Calu3 (cell line): ENCODE results near the gene PPM1D. TPM values are rescaled to one million over a fixed set of nuclear protein-coding genes. Genes with fewer than 3 reads are reported as not detected.

Experiments used
- BruUV-seq: library from RNA; stranded (reverse); fragments of 400-500 nt; replicated peaks from 2 replicates; lab custom pipeline; 2021; lab: Mats Ljungman, UMichigan
- CTCF ChIA-PET: fragments of 300-600 bp; sonication (Branson Sonifier 250); formaldehyde crosslinking; loops from one replicate; lab custom pipeline; 2022; ENCODE audit warnings: antibody characterized with exemption; lab: Charles Lee
- DNase-seq: peaks from one replicate; pipeline ENCODE4 v3.0.0; 2022
- H3K27ac Mint-ChIP-seq: one replicate; pipeline ENCODE4 v1.8.0; 2022; ENCODE audit warnings: mixed read lengths; ENCODE audit not compliant: unreplicated experiment
- H3K27me3 Mint-ChIP-seq: one replicate; pipeline ENCODE4 v1.8.0; 2022; ENCODE audit warnings: mixed read lengths; ENCODE audit not compliant: unreplicated experiment
- H3K36me3 Mint-ChIP-seq: one replicate; pipeline ENCODE4 v1.8.0; 2022; ENCODE audit warnings: mild to moderate bottlenecking, moderate library complexity, mixed read lengths; ENCODE audit not compliant: insufficient read depth, unreplicated experiment
- H3K4me1 Mint-ChIP-seq: one replicate; pipeline ENCODE4 v1.8.0; 2022; ENCODE audit warnings: mild to moderate bottlenecking, low read depth, mixed read lengths; ENCODE audit not compliant: unreplicated experiment
- H3K4me3 Mint-ChIP-seq: one replicate; pipeline ENCODE4 v1.8.0; 2022; ENCODE audit warnings: mild to moderate bottlenecking, low read depth, moderate library complexity, mixed read lengths; ENCODE audit not compliant: unreplicated experiment
- H3K9me3 Mint-ChIP-seq: one replicate; pipeline ENCODE4 v1.8.0; 2022; ENCODE audit warnings: low read depth, mixed read lengths; ENCODE audit not compliant: unreplicated experiment
- CTCF ChIP-seq: fragments of 200-600 bp; IDR thresholded peaks from one replicate; pipeline ENCODE4 v1.8.0; 2022; ENCODE audit warnings: antibody characterized with exemption; ENCODE audit not compliant: unreplicated experiment
- intact Hi-C: fragments of 100-400 bp; cut with micrococcal nuclease; formaldehyde crosslinking; loops from one replicate; pipeline ENCODE4 v1.10.0; 2022; ENCODE audit not compliant: unreplicated experiment
- total RNA-seq: library from RNA; stranded (reverse); gene quantifications from 2 replicates; pipeline ENCODE4 v1.2.3, GENCODE V29; 2022

The PPM1D gene
- total RNA-seq, 1 experiment from 2014 or later: 7.6 TPM

GRCh38 chr17:60562421-60562820, 37.6 kb upstream of the PPM1D start:
- BruUV-seq: no TSS peak
- H3K4me3 Mint-ChIP-seq: no peak overlapping the region
- CTCF ChIA-PET: interaction anchor here (0.7 to 1.4 kb wide), 4 partner anchors 8 to 72 kb away, joined by 3 to 5 read pairs (median 4); partner anchors contain the start of gene APPBP2
- no peak for TF ChIP-seq CTCF
- H3K27ac Mint-ChIP-seq: no peak overlapping the region
- H3K27me3 Mint-ChIP-seq: no peaks in the 10 kb centered on the region
- no peak for DNase-seq
- H3K4me1 Mint-ChIP-seq: peaks cover 7% of the 10 kb centered on the region
- no peaks in the 10 kb centered on the region for H3K9me3 Mint-ChIP-seq
- H3K36me3 Mint-ChIP-seq: no peaks in the 10 kb centered on the region
- intact Hi-C loops: loop anchor here (5.0 kb wide), 1 partner anchor 35 kb away; the partner anchor contains the start of gene APPBP2

- H3K4me1 Mint-ChIP-seq: peaks cover 7% of the 10 kb centered on the region
- no peaks in the 10 kb centered on the region for H3K9me3 Mint-ChIP-seq
- no peak overlapping the region for H3K4me3 Mint-ChIP-seq
- H3K36me3 Mint-ChIP-seq: no peaks in the 10 kb centered on the region
- TF ChIP-seq CTCF: no peak
- CTCF ChIA-PET: interaction anchor here (0.7 kb wide), 1 partner anchor 41 kb away, joined by 6 read pairs; no protein-coding TSS in a partner anchor
- no peak overlapping the region for H3K27ac Mint-ChIP-seq
- intact Hi-C loops: loop anchor here (5.0 kb wide), 1 partner anchor 36 kb away; the partner anchor contains the start of gene APPBP2
- no peak for DNase-seq
- BruUV-seq: no TSS peak
- no peaks in the 10 kb centered on the region for H3K27me3 Mint-ChIP-seq
Observed at GRCh38 chr17:60563743-60564142, 36.2 kb upstream of the PPM1D start.

GRCh38 chr17:60565233-60565632, 34.8 kb upstream of the PPM1D start:
- CTCF ChIA-PET: no interaction called here
- no peak for DNase-seq
- Mint-ChIP-seq H3K4me3 (no peak overlapping the region), H3K9me3 (no peaks in the 10 kb centered on the region), H3K27me3 (no peaks in the 10 kb centered on the region), H3K4me1 (peaks cover 7% of the 10 kb centered on the region), H3K36me3 (no peaks in the 10 kb centered on the region), H3K27ac (no peak overlapping the region)
- intact Hi-C loops: no loop called here
- TF ChIP-seq CTCF: no peak
- no TSS peak for BruUV-seq

GRCh38 chr17:60573236-60574051, 26.5 kb upstream of the PPM1D start:
- no peak for DNase-seq
- no TSS peak for BruUV-seq
- TF ChIP-seq CTCF: no peak
- intact Hi-C loops: loop anchor here (10.0 kb wide), 1 partner anchor 61 kb away; no protein-coding TSS in a partner anchor
- Mint-ChIP-seq H3K36me3 (no peaks in the 10 kb centered on the region), H3K27me3 (no peaks in the 10 kb centered on the region), H3K27ac (no peak overlapping the region), H3K9me3 (no peaks in the 10 kb centered on the region), H3K4me1 (peaks cover 6% of the 10 kb centered on the region), H3K4me3 (no peak overlapping the region)
- CTCF ChIA-PET: no interaction called here
